Left hindlimb (tissue), 1 donor: Measurements from ENCODE around the gene GAL3ST1.

Experiments
- DNase-seq: peaks from one replicate; pipeline ENCODE4 v3.0.0-alpha.2; 2018

GAL3ST1 gene

GRCh38 chr22:30531651-30532608 lies 42.5 kb downstream of the GAL3ST1 start:
- DNase-seq = no peak

GRCh38 chr22:30526656-30527055 lies 47.8 kb downstream of the GAL3ST1 start:
- no peak for DNase-seq

GRCh38 chr22:30523646-30524489 lies 50.6 kb downstream of the GAL3ST1 start:
- no peak for DNase-seq

- no peak for DNase-seq
Observed at GRCh38 chr22:30521368-30522156, 52.9 kb downstream of the GAL3ST1 start.

- DNase-seq = no peak
Observed at GRCh38 chr22:30519842-30520425, 54.5 kb downstream of the GAL3ST1 start.

GRCh38 chr22:30516731-30517130 lies 57.7 kb downstream of the GAL3ST1 start:
- no peak for DNase-seq

- DNase-seq = no peak
Observed at GRCh38 chr22:30516273-30516672, 58.2 kb downstream of the GAL3ST1 start.

- DNase-seq = no peak
Observed at GRCh38 chr22:30514252-30514651, 60.2 kb downstream of the GAL3ST1 start.

GRCh38 chr22:30513462-30513861 lies 61.0 kb downstream of the GAL3ST1 start:
- DNase-seq = no peak

GRCh38 chr22:30511911-30512310 lies 62.6 kb downstream of the GAL3ST1 start:
- DNase-seq = no peak

- no peak for DNase-seq
Observed at GRCh38 chr22:30511109-30511508, 63.4 kb downstream of the GAL3ST1 start.

- no peak for DNase-seq
Observed at GRCh38 chr22:30508216-30508615, 66.2 kb downstream of the GAL3ST1 start.

GRCh38 chr22:30507670-30508069 lies 66.8 kb downstream of the GAL3ST1 start:
- DNase-seq = no peak

- no peak for DNase-seq
Observed at GRCh38 chr22:30506507-30506968, 67.9 kb downstream of the GAL3ST1 start.
